ENCODE results near the gene DPF3.

GRCh38 chr14:72630374-72630773 lies 263.5 kb downstream of the DPF3 start:
- no peak for TF ChIP-seq SP2 (IDR thresholded peaks at IDR 0.05; ENCODE audit: extremely low read depth, low read depth, low read length, poor library complexity, severe bottlenecking)
- TF ChIP-seq FOXA1 (IDR thresholded peaks at IDR 0.05; ENCODE audit: borderline replicate concordance) = no peak
- no peak for TF ChIP-seq RNF2 (IDR thresholded peaks at IDR 0.05)
- TF ChIP-seq CTCF (IDR thresholded peaks at IDR 0.05 in 2 of 3, conservative IDR thresholded peaks at IDR 0.05 in 1 of 3; ENCODE audit: insufficient read depth in 2 of 3, low read depth in 1 of 3, low read length in 3 of 3) = no peak

Data from K562 (cell line).